Left cardiac atrium (tissue), 4 donors: ENCODE measurements around the gene LPCAT3. TPM values are rescaled to one million over a fixed set of nuclear protein-coding genes. Genes with fewer than 3 reads are reported as not detected.
"Not testable (repeated sequence)": the region's sequence is repeated elsewhere in the genome, so short reads cannot be mapped to it uniquely, and the experiment has no call there.

Experiments
- ATAC-seq, 2 donors: fragments of 200-7000 bp; cut with Tn5 transposase; one replicate each; pipeline ENCODE4 v1.9.1; 2020; ENCODE audit warnings: mild to moderate bottlenecking in 2 of 2, moderate library complexity in 2 of 2
- DNase-seq: peaks from one replicate; pipeline ENCODE4 v3.0.0-alpha.2; 2020
- intact Hi-C, 2 donors: fragments of 100-400 bp; cut with DNase I; formaldehyde crosslinking; loops; one replicate each; pipeline versions ENCODE4 v1.14.1 to v1.15.1; 2022 to 2023
- long read RNA-seq: library from polyadenylated mRNA; unstranded; transcript quantifications from one replicate; pipeline ENCODE4 v2.0.0, GENCODE V29; 2021
- total RNA-seq, 2 donors: library from RNA; stranded (reverse); fragmentation: NEBNext Ultra II Directional; extraction: Animal tissue kit (Norgen Biotek cat#: 25700); gene quantifications; one replicate each; pipeline ENCODE4 v1.2.1, GENCODE V29; 2021
- donor health status: DM: no; HTN: yes; CAD: no.
- donor health status: DM: no; HTN: yes; CAD: no; lungs with severe emphysema.
- donor health status: DM: yes; HTN: yes; CAD: no.
- donor health status: Dilated cardiomyopathy.

The LPCAT3 gene, protein sequence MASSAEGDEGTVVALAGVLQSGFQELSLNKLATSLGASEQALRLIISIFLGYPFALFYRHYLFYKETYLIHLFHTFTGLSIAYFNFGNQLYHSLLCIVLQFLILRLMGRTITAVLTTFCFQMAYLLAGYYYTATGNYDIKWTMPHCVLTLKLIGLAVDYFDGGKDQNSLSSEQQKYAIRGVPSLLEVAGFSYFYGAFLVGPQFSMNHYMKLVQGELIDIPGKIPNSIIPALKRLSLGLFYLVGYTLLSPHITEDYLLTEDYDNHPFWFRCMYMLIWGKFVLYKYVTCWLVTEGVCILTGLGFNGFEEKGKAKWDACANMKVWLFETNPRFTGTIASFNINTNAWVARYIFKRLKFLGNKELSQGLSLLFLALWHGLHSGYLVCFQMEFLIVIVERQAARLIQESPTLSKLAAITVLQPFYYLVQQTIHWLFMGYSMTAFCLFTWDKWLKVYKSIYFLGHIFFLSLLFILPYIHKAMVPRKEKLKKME
- total RNA-seq = 10 to 100 TPM; 22.6 to 29.4 TPM
- long read RNA-seq, transcript LPCAT3-201 (13 exons, 2,268 nt) = major isoform, 23 of 29 reads
- long read RNA-seq, partial matches to known transcripts = 1 of 29 reads
- long read RNA-seq, other reads (novel, unspliced or antisense) = 5 of 29 reads

DNA sequence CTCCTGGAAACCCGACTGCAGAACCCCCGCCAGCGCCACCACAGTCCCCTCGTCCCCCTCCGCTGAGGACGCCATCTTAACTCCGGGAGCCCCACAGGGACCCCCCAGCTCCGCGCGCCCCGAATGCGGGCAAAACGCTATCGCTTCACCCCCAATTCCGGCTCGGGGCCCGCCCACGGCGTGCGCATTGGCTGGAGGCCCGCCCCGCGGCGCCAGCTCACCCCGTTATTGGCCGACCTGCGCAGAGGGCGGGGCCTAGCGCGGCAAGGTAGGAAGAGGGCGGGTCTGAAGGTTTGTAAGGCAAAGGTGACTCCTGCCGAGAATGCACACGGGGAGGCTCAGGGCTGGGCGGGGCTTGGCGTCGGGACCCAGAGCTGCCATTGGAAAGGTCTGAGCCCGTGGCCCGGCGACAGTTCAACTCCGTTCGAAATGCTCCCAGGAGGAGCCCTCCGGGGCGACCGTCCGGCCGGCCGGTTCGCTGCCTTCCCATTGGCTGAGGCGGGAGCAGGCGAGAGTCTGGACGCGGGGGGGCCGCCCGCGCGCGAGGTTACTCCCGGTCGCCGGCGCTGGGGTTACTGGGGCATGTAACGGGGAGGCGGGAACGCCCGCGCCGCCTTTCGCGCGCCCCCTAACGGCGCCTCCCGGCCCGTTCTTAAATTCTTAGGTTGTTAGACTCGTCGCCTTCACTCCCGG, at the start of gene LPCAT3:
Gene LPCAT3 (minus strand): TSS at position 127 of the 693 bp plus-strand sequence. CDS start 52 bp downstream, at position 75.
- DNase-seq = peak; percentile 98
- intact Hi-C loops = no loop called here
- peak; percentile 97 to 98 for ATAC-seq

DNA sequence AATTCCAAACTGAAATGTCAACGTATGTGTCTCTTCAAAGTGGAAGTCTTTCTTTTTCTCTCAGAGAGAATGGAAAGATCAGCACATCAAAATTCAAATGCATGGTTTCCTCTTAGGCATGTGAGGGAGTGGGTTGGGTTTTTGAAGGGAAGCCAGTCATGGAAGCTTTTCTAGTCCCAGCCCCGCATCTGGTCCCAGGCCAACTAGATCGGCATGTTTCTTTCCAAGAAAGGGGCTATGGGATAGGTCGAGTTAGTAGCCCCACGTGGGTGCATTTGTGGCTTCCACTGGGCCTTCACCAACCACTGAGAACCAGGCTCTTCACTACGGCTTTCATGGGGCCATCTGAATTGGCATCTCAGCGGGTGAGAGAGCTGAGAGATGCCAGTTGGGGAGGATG, 48.8 kb upstream of the LPCAT3 start:
- intact Hi-C loops = no loop called here
- ATAC-seq (no peak), DNase-seq (no peak)

DNA sequence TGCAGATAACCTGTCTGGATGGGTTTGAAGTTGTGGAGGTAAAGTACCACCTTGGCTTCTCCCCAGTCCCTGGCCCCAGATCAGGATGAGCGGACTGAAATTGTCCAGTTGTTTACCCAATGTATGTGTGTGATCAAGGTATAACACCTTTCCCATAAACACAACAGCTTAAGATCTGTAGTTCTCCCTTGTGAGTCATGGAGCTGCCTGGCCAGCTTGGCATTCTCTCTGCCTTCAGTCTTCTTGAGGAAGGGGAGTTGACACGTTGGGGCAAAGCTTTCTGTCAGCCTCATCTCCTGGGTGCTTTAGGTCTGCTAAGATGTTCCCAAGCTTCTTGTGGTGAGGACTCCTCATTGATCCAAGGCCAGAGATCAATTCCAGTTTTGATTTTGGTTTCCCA, 48.3 kb upstream of the LPCAT3 start:
- intact Hi-C loops = no loop called here
- ATAC-seq = no peak
- no peak for DNase-seq

DNA sequence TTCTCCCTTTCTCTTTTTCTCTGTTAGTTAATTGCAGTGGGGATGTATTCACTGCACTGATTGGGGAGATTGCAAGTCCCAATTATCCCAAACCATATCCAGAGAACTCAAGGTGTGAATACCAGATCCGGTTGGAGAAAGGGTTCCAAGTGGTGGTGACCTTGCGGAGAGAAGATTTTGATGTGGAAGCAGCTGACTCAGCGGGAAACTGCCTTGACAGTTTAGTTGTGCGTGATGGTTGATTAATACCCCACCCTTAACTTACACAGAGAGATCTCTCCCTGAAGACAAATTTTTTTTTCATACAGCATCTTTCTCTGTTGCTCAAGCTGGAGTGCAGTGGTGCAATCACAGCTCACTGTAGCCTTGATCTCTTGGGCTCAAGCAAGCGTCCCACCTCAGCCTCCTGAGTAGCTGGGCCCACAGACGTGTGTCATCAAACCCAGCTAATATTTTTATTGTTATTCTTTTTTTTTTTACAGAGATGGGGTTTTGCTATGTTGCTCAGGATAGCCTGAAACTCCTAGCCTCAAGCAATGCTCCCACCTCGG, 46.9 kb upstream of the LPCAT3 start:
- no peak for DNase-seq
- ATAC-seq = no peak
- intact Hi-C loops = no loop called here

DNA sequence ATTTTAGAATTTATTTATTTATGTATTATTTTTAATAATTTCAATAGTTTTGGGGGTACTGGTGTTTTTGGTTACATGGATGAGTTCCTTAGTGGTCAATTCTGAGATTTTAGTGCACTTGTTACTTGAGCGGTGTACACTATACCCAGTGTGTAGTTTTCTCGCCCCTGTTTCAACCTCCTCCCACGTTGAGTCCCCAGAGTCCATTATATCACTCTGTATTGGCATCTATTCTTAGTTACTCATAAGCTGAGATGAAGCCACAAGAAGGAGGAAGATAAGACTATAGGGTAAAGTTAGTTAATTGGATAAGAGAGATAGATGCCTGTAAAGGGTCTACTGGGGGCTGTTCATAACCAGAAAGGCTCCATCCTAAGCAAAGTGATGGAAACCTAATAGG, 46.2 kb upstream of the LPCAT3 start:
- DNase-seq (no peak), ATAC-seq (no peak)
- intact Hi-C loops = no loop called here

DNA sequence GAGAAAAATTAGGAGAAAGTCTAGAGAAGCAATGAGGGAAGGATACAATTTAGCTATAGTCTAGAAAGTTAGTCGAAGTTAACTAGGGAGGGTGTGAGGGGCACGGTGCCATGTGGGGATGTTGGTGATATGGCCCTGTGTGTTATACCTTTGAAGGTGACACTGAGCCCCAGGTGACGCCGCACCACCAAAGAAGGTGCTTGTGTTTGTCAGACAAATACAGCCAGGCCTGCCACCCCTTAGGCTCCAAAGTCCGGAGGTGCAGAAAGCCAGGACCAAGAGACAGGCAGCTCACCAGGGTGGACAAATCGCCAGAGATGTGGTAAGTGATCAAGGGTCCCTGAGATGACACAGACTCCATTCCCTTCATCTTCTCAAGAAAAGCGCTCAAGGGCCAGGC, 43.3 kb upstream of the LPCAT3 start:
- DNase-seq (no peak), ATAC-seq (no peak)
- intact Hi-C loops = loop anchor here in 1 of 2 donors (2.0 kb wide), 1 partner anchor 47 kb away; the partner anchor contains the start of gene C1RL

DNA sequence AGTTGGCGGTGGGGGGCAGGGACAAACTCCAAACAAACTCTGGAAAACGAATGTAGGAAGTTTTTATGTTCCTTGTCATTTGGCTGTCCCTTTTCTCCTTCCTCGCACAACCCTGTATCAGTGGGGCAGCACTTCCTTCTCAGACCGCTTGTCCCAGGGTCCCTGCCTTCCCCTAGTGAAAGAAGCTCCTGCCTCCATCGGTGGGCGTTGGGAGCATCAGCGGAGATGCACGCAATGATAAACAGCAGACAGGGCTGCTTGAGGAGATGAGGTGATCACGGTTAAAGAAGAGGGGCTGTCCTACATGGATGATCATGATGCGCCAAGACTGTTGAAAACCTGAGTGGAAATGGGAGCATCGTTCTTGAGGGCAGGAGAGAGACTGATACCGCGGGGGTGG, 42.9 kb upstream of the LPCAT3 start:
- no peak for DNase-seq
- ATAC-seq = peak in 1 of 2 donors; percentile 7
- intact Hi-C loops = loop anchor here in 1 of 2 donors (2.0 kb wide), 1 partner anchor 48 kb away; the partner anchor contains the start of gene C1RL

DNA sequence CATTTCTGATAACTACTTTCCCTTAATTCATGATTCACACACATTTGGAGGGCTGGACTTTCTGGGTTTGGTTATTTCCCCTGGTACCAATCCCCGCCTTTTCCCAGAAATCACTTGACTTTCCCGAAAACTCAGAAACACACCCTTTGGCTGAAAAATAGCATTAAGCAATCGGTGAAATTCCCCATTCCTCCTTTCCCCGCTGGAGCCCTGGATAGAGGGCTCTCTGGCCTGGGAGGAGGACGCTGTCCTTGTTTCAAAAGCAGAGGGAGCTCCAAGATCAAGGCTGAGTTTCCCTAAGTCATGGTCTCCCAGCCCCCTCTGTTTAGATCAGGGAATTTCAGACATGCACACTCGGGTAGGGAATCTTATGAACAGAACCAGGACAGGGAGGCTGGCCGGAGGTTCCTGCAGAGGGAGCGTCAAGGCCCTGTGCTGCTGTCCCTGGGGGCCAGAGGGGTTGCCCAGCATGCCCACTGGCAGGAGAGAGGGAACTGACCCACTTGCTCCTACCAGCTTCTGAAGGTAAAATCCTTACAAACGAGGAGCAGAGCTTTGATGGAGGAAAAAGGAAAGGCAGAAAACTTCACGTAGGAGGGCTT, 42.2 kb upstream of the LPCAT3 start, which contains the start of gene C1S:
Gene C1S (plus strand): TSS at position 366 of the 602 bp plus-strand sequence. CDS start 1,195 bp downstream, outside the sequence.
- DNase-seq (peak; percentile 74), ATAC-seq (peak; percentile 98 to 99)
- intact Hi-C loops = loop anchor here in 1 of 2 donors (2.0 kb wide), 1 partner anchor 48 kb away; the partner anchor contains the start of gene C1RL

DNA sequence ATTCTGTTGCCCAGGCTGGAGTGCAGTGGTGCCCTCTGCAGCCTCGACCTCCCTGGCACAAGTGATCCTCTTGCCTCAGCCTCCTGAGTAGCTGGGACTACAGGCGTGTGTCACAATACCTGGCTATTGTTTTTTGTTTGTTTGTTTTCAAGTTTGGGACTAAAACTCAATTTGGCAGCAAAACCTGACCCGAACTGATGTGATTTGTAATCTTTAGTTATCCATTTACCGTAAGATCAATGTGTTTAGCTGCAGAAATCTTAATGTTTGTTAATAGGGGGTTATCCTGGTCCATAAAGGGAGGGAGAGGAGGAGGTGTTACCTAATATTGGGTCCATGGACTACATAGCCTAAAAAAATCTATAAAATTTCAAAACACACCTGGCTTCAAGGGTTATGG, 41.5 kb upstream of the LPCAT3 start:
- intact Hi-C loops = loop anchor here in 1 of 2 donors (2.0 kb wide), 1 partner anchor 49 kb away; the partner anchor contains the start of gene C1RL
- ATAC-seq = no peak
- DNase-seq = no peak

DNA sequence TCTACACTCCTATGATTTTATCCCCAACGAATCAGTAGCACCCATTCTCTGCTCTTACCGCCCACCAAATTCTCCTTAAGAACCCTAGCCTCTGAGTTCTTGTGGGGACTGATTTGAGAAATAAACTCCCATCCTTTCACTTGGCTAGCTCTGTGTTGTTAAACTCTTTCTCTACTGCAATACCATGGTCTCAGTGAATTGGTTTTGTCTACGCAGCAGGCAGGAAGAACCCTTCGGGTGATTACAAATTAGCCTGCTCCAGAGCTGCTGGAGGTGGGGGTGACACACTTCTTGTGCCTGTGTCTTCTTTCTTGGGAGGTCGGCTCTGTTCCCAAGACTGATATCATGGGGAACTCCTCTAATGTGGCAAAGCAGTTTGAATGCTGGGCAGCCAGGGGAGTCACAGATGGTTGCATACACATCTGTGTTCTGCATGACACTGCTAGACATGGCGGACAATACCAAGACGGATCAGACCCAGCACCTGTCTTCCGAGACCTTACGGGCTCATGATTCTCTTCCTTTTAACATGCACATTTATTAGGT, 40.6 kb upstream of the LPCAT3 start:
- no peak for ATAC-seq
- intact Hi-C loops = no loop called here
- no peak for DNase-seq

DNA sequence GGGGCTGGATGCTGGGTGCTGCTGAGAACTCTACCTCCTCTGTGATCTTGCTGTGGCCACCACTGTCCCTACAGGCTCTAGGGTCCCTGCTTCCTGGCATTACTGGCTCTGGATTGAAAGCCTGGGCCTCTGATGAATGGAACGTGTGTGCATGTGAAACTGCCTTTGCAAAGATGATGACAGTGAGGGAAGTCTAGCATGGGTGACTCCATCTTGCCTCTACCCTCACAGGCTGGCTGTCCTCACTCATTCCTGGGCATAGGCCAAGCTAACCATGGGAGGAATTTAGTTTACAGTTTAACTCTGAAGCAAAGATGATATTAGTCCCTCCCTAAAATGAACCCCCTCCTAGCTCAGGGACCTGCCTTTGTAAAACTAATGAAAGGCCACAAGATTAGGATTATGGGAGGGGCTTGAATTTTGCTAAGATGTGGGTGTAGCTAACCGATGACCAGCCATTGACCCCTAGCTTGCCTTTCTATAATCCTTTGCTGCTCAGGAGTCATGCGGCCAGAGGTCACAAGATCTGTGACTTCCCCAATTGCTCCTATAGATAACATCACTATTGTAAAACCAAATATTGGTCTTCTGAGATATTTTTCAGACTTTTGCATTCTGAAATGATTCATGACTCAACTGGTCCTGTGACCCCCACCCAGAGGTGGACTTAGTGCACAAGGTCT, 40.0 kb upstream of the LPCAT3 start:
- no peak for DNase-seq
- ATAC-seq = no peak
- intact Hi-C loops = no loop called here

DNA sequence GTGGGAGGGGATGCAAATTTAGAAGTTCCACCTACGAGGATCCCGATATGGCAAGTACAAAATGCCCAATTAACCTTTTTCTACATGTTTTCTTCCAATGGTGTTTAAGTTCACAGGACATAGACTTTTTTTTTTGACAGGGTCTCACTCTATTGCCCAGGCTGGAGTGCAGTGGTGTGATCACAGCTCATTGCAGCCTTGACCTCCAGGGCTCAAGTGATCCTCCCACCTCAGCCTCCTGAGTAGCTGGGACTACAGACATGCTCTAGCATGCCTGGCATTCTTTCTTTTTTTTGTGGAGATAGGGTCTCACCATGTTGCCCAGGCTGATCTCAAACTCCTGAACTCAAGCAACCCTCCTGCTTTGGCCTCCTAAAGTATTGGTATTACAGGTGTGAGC, 37.5 kb upstream of the LPCAT3 start:
- DNase-seq, intact Hi-C loops, ATAC-seq: not testable (repeated sequence)

DNA sequence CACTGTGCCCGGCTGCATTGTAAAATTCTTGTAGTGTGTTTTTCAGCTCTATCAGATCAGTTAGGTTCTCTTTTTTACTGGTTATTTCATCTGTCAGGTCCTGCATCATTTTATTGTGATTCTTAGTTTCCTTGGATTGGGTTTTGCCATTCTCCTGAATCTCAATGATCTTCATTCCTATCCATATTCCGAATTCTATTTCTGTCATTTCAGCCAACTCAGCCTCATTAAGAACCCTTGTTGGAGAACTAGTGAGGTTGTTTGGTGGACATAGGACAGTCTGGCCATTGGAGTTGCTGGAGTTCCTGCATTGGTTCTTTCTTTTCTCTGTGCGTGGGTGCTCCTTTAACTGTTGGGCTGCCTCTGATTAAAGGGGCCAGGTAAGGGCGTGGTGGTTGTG, 36.6 kb upstream of the LPCAT3 start:
- intact Hi-C loops = no loop called here
- no peak for DNase-seq
- no peak for ATAC-seq

DNA sequence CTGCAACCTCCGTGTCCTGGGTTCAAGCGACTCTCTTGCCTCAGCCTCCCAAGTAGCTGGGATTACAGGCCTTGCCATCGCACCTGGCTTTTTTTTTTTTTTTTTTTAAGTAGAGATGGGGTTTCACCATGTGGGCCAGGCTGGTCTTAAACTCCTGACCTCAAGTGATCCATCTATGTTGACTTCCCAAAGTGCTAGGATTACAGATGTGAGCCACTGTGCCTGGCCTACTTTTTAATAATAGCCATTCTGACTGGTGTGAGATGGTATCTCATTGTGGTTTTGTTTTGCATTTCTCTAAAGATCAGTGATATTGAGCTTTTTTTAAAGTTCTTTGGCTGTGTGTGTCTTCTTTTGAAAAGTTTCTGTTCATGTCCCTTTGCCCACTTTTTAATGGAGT, 31.7 kb upstream of the LPCAT3 start:
- intact Hi-C loops, ATAC-seq: not testable (repeated sequence)

DNA sequence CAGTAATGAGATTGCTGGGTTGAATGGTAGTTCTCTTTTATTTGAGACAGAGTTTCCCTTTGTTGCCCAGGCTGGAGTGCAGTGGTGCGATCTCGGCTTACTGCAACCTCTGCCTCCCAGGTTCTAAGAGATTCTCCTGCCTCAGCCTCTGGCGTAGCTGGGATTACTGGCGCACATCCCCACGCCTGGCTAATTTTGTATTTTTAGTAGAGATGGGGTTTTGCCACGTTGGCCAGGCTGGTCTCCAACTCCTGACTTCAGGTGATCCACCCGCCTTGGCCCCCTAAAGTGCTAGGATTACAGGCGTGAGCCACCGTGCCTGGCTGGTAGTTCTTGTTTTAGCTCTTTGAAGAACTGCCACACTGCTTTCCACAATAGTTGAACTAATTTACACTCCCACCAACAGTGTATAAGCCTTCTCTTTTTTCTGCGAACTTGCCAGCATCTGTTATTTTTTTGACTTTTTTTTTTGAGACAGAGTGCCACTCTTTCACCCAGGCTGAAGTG, 31.2 kb upstream of the LPCAT3 start:
- intact Hi-C loops, DNase-seq, ATAC-seq: not testable (repeated sequence)

More for the DNA sequence above, 31.7 kb upstream of the LPCAT3 start:
- DNase-seq = not testable (repeated sequence)

DNA sequence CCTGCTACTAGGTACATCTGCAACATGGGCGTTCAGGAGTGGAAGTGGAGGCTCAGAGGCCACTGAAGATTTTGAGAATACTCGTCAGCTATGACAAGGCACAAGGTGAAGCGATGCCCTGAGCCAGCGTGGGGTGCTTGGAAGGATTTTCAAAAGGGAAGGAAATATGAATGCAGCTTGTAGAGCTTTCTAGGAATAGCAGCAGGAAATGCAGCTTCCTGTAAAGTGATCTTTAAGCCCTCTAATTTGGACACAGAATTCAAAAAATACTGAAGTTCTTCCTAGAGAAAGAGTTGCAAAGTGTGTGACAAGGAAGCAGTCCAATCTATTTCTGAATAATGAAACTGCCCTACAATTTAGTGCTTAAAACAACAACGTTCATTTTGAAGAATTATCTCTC, 29.0 kb upstream of the LPCAT3 start:
- intact Hi-C loops = no loop called here
- ATAC-seq (no peak), DNase-seq (no peak)

DNA sequence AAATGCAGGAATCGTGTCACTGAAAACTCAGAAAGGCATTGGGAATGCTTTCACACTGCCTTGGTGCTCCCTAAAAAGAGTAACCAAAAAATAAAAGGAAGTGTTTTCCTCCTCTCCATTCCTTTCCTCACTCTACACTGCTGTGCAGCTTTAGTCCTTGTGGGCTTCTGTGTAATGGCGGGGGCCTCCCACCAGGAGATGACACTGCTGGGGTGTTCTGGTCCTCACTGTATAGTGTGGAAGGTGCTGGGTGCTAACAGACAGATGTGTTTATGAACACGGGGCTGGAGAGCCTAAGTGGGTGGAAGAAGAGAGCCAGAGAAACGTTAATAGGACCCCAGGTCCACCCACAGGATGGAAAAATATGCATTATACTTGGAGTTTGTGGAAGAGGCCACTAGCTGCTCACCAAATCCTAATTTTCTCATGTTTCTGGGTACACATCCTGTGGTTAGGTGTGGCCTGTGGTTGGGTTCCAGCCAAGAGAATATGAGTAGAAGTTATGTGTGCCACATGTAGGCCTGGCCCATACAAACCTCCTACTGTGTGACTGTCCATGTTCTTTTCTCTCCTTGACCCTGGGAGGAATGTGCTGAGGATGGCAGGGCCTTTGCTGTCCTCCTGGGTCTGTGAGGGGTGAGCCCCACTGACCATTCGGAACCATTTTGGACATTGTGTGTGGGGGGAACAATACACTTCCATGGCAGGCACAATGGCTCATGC, 28.3 kb upstream of the LPCAT3 start:
- intact Hi-C loops = no loop called here
- ATAC-seq = no peak
- no peak for DNase-seq
